HG02678 (cell line): ENCODE measurements around the gene SNURF.
A peak's percentile ranks its signal among the peaks of the same experiment; 100 is the strongest.
"Not testable (repeated sequence)": the region's sequence is repeated elsewhere in the genome, so short reads cannot be mapped to it uniquely, and the experiment has no call there.

ENCODE experiments used
- ATAC-seq: cut with Tn5 transposase; IDR thresholded peaks from one replicate; pipeline ENCODE4 v1.9.1; 2021; ENCODE audit warnings: mild to moderate bottlenecking, moderate library complexity; ENCODE audit not compliant: unreplicated experiment

The SNURF gene, protein sequence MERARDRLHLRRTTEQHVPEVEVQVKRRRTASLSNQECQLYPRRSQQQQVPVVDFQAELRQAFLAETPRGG

DNA sequence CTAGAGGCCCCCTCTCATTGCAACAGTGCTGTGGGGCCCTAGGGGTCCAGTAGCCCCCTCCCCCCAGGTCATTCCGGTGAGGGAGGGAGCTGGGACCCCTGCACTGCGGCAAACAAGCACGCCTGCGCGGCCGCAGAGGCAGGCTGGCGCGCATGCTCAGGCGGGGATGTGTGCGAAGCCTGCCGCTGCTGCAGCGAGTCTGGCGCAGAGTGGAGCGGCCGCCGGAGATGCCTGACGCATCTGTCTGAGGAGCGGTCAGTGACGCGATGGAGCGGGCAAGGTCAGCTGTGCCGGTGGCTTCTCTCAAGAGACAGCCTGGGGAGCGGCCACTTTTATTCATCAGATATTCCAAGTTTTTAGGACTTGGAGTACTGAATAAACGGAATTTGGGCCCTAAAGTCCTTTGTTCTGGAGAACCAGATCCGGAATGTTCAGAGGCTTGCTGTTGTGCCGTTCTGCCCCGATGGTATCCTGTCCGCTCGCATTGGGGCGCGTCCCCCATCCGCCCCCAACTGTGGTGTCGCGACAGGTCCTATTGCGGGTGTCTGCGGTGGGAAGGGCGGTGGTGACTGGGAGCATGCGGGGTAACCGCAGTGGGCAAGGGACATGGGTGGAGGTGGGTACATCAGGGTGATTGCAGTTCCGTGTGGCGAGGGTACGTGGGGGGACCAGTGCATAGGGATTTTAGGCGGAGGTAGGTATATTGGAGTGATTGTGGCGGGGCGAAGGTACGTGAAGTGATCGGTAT lies at the start of gene SNURF, which contains the start of gene SNRPN:
TSS of gene SNURF (plus strand) at position 205 of the 748 bp plus-strand sequence. CDS start at position 267, 62 bp downstream.
TSS of gene SNRPN (plus strand) at position 205 of the 748 bp plus-strand sequence. CDS start 19,467 bp downstream, outside the sequence.
- ATAC-seq = peak; percentile 56

DNA sequence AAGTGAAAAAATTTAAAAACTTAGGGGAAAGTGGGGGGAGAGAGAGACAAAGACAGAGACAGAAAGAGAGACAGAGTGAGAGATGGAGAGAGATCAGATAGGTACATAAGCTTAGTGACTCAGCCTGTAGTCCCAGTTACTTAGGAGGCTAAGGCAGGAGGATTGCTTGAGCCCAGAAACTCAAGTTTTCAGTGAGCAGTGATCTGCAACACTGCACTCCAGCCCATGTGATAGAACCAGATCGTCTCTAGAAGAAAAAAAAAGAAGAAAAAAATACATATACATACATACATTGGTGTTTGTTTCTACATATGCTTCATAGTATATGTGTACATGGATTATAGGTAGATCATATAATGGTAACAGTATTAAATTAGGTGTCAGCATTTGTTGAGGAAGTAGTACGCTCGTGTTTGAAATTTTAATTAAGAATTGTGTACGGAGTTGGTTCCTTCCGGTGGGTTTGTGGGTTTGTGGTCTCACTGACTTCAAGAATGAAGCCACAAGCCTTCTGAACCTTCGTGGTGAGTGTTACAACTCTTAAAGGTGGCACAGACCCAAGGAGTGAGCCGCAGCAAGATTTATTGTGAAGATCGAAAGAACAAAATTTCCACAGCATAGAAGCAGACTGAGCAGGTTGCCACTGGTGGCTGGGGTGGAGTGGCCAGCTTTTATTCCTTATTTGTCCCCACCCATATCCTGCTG lies 38.3 kb upstream of the SNURF start:
- no peak for ATAC-seq

DNA sequence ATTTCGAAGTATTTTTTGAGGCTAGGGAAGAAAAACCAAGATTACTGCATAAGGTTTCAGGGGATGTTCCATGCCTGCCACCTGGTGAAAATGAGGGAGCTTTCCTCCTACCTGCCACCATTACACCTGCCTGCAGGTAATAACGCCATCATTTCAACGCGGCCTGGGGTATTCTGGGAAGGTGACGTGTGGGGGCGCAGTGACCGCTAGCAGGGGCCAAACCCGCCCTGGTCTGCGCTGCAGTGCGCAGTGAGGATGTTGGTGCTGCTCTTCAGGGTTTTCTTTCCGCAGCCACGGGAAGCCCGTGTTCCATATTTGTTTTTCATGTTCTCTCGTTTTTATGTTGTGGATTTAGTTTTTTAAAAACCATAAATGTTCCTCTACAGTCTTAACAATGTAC lies 37.4 kb upstream of the SNURF start:
- ATAC-seq = no peak

DNA sequence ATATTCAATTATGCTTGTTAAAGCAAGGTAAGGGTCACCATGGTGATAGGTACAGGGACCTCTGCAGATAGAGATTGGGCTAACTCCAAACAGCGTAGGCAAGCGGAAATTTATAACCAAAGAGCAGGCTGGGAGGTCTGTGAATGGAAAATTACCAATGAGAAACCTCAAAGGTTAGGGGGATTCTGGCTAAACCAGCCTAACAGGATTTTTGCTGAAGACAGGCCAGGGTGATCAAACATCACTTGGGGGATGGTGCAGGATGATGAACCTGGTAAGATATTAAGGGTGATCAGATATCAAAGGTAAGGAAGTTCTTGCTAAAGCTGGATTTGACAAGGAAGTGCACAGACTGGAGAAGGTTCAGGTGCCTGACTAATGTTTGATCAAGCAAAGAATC lies 35.3 kb upstream of the SNURF start:
- ATAC-seq = no peak

DNA sequence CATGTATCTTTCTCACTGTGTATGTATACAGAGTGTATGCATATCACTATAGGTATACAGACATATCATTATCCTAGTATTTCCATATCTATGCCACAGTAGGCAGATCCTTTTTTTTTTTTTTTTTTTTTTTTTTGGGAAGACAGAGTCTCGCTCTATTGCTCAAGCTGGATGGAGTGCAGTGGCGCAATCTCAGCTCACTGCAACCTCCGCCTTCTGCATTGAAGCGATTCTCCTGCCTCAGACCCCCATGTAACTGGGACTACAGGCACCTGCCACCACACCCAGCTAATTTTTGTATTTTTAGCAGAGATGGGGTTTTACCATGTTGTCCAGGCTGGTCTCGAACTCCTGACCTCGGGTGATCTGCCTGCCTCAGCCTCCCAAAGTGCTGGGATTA lies 32.0 kb upstream of the SNURF start:
- not testable (repeated sequence) for ATAC-seq

DNA sequence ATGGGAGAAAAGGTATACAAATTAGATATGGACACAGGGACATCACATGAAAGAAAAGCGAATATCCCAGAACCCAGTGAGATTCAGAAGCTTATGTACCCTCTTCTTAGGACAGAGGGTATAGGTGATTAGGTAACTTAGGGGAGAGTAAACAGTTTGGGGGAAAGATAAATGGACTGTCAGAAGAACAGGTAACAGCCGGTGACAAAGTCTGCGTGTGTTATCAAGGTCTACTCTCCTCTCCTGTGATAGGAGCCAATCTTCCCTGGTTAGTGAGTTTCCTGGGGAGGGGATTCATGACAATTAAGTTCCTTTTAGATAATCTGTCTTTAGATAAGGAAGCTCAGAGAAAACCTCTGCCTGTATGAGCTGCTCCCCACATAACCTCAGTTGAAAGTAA lies 30.6 kb upstream of the SNURF start:
- no peak for ATAC-seq

DNA sequence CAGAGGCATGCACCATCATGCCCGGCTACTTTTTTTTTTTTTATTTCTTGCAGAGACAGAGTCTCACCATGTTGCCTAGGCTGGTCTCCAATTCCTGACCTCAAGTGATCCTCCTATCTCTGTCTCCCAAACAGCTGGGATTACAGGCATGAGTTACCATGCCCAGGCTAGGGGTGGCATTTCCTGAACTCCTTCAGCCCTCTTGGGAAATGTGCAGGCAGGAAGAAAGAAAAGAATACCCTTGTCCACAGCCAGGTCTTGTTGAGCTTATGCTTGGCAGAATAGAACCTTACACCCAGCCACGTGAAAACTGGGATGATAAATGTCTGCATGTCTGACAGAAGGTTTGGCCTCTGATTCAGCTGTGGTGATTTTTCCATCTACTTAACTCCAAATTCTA lies 30.2 kb upstream of the SNURF start:
- ATAC-seq = no peak

DNA sequence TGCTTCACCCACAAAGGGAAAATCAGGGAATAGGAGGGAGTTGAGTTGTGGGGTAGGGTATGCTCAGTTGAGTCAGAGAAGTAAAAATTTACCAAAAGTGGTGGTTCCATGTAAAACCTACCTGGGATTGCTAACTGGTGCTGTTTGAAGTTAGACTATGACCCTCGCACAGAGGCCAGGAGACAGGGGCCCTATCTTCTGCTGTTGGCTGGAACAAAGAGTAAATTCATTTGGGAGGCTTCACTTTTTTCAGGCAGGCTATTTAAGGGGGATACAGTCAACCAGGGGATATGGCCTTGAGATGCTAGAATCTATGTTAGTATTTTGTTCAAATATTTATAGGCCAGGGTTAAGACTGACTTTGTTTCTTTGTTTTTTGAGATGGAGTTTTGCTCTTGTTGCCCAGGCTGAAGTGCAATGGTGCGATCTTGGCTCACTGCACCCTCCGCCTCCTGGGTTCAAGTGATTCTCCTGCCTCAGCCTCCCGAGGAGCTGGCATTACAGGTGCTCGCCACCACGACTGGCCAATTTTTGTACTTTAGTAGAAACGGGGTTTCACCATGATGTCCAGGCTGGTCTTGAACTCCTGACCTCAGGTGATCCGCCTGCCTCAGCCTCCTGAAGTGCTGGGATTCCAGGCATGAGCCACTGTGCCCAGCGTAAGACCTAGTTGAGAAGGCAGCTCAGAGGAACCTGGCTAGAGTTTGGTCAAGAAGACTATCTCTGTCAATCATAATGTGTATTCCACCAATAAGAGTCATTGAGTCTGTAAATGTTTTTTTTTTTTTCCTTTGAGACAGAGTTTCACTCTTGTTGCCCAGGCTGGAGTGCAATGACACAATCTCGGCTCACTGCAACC lies 22.7 kb upstream of the SNURF start:
- not testable (repeated sequence) for ATAC-seq

DNA sequence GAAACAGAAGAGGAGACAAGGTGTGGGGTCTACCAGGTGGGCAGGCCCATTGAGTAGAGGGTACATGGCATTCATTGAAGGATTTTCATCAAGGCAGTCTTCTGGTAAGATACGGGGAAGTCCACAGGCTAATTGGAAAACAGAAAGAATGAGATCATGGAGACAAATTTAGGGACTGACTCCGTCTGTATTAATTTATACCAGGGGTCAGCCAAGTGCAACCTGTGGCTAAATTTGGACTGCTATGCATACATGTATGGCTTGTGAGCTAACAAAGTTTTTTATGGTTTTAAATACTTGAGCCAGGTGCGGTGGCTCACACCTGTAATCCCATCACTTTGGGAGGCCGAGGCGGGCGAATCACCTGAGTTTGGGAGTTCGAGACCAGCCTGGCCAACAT lies 21.1 kb upstream of the SNURF start:
- no peak for ATAC-seq

DNA sequence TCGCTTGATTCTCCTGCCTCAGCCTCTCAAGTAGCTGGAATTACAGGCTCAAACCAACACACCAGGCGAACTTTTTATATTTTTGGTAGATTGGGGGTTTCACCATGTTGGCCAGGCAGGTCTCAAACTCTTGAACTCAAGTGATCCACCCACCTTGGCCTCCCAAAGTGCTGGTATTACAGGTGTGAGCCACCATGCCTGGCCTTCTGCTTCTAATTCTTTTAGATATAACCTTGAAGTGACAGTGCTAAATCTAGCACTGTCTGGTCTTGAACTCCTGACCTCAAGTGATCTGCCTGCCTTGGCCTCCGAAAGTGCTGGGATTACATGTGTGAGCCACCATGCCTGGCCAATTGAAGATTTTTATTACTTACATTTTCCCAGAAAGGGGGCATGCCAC lies 16.6 kb upstream of the SNURF start:
- not testable (repeated sequence) for ATAC-seq

DNA sequence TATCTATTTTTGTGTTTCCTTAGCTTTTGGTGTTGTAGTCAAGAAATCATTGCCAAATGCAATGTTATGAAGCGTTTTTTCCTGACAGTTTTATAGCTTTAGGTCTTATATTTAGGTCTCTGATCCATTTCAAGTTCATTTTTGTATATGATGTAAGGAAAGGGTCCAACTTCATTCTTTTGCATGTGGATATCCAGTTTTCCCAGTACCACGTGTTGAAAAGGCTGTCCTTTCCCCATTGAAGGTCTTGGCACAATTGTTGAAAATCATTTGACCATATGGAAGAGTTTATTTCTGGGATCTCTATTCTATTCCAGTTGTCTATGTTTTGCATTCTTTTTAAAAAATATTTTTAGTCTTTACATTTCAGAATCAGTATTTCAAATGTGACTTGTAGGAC lies 14.6 kb upstream of the SNURF start:
- no peak for ATAC-seq

DNA sequence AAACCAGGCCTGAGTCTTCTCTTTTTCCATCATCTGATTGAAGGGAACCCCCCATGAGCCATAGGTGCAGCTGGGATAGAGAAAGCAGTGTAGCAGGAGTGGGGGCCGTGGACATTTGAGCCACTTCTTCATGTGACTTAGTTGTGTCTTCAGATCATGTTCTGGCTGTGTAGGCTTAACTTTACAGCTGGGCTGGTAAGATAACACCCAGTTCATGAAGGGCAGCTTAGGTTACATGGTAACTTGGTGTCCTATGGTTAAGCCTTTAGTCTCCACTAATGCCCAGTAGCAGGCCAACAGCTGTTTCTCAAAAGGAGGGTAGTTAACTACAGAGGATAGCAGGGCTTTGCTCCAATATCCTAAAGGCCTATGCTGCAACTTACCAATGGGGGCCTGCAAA lies 11.4 kb upstream of the SNURF start:
- ATAC-seq = no peak

DNA sequence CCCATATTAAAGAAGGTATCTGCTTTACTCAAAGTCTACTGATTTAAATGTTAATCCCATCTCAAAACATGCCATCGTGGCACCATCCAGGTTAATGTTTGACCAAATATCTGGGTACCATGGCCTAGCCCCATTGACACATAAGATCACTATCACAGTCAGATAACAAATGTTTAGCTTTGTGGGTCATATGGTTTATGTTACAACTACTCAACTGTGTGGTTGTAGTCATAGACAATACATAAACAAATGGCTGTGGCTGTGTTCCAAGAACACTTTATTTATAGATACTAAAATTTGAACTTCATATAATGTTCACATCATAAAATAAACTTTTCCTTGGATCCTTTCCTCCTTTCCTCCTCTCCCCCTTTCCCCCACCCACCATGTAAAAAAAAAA lies 9.8 kb upstream of the SNURF start:
- no peak for ATAC-seq

DNA sequence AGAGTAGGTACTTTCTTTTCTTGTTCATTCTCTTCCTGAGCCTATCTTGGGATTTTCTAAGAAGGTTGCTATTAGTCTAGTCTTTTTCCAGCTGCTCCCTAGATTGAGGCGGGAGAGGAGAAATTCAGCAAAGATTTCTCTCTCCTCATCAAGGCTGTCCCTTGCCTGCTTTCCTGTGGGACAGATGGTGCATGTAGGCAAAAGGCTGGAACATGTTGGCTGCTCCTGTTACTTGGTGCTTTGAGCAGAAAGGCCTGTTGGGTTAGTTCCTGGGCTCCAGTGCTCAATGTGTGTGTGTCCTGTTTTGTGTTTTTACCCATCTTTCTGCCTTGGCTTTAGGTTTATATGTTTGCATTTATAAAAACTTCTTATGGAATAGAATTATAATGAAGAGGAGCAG lies 9.1 kb upstream of the SNURF start:
- no peak for ATAC-seq

DNA sequence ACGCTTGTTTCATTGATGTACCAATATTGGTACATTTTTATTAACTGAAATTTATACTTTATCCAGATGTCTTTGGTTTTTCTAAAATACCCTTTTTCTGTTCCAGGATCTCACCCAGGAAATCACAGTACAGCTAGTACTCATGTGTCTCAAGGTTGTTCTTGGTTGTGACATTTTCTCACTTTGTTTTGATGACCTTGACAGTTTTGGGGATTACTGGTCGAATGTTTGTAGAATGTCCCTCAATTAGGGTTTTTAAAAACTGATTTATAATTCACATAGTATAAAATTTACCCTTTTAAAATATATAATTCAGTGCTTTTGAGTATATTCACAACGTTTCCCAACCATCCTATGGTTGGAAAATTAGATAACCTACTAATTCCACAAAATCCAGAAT lies 6.3 kb upstream of the SNURF start:
- no peak for ATAC-seq

DNA sequence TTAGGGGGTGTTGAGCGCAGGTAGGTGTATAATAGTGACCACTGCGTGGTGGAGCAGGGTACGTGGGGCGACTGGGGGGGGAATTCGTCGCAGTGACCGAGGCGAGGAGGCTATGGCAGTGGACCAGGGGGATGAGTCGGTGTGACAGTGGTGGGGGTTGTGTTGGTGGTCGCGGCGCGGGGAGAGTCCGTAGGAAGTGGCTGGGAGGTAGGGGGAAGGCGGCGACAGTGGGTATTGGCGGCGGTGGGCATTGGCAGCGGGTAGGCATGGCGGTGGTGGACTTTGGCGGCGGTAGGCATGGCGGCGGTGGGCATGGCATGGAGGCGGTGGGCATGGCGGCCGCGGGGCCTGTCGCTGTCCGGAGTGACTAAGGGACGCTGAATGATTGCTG lies 739 bp downstream of the SNURF start:
- ATAC-seq = no peak

DNA sequence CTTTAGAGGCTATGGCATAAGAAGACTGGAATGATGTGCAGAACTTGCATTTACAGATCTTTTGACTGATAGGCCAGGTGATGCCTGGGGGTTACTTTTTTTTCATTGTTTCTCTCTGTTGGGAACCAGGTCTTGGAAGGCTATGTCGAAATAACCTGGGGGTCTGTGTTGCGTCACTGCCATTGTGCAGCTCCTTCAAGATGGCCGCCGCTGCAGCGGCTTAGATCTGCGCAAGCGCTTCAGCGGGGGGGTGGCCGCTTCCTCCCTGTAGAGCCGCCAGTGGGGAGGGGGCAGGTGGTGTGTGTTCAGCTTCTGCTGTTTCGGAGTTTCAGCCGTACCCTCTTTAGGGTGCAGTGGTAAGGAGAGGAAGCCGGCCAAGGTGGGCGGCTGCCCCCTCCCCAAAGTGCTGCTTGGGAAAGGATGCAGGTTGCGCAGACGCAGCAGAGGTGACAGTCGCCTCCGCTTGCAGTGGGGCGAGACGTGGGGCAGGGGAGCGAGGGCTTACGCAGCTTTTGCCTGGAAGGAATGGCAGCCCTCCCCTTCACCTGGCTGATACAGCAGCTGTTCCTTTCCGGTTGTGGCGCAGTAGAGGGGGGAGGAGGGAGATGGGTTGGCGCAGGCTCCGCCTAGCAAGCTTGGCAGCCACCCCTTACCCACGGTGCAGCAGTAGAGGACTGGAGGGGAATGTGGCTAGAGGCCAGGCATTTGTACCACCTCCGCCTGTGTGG lies 1.5 kb downstream of the SNURF start:
- ATAC-seq = peak; percentile 74

DNA sequence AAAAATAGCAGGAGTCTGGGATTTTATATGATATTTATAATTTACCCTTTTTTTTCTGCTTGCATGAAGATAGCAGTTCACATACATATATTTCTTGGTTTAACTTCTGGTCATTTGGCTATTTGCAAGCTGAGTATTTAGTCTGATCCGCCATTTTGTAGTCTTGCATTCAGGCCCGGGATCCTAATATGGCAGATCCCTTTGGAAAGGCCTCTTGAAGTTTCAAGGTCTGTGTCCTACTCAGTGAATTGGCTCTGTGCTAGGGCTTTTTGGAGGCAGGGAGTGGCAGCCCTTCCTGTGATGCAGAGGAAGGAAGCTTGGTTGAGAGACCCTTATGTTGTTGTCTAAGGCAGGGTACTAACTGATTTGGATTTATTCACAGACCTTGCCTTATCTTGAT lies 2.9 kb downstream of the SNURF start:
- ATAC-seq = no peak

DNA sequence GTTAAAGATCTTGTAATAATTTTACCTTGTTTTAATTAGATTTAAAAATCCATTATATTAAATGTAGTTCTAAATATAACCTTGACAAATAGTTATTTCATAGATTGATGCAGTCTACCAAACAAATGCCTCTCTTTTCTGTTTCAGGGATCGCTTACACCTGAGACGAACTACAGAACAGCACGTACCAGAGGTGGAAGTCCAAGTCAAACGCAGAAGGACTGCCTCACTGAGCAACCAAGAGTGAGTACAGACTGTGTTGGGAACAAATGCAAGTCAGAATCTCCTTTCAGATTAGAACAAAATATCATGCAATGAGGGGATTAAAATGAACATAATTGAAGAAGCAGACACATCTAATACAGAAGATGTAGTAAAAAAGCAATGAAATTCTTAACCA lies 7.2 kb downstream of the SNURF start:
- ATAC-seq = no peak

DNA sequence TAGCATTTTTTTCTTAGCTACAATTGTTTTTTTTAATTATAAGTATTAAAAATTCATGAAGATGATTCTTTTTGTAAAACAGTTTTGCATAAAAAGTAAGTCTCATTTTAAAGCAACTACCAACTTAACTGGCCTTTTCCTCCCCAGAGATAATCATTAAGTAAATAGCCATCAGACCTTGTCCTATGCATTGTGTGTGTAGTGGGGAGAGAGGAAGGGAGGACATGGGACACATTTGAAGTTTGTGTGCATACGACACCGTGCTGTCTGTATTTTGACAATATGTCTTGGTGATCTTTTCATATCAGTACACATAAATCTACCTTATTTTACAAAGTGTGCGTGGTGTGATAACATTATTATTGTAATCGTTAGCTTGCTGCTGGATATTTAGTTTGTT lies 8.1 kb downstream of the SNURF start:
- ATAC-seq = no peak
